ENCODE data around the gene DZIP1L.
"Not testable (repeated sequence)": the region's sequence is repeated elsewhere in the genome, so short reads cannot be mapped to it uniquely, and the experiment has no call there.

Gene DZIP1L

DNA sequence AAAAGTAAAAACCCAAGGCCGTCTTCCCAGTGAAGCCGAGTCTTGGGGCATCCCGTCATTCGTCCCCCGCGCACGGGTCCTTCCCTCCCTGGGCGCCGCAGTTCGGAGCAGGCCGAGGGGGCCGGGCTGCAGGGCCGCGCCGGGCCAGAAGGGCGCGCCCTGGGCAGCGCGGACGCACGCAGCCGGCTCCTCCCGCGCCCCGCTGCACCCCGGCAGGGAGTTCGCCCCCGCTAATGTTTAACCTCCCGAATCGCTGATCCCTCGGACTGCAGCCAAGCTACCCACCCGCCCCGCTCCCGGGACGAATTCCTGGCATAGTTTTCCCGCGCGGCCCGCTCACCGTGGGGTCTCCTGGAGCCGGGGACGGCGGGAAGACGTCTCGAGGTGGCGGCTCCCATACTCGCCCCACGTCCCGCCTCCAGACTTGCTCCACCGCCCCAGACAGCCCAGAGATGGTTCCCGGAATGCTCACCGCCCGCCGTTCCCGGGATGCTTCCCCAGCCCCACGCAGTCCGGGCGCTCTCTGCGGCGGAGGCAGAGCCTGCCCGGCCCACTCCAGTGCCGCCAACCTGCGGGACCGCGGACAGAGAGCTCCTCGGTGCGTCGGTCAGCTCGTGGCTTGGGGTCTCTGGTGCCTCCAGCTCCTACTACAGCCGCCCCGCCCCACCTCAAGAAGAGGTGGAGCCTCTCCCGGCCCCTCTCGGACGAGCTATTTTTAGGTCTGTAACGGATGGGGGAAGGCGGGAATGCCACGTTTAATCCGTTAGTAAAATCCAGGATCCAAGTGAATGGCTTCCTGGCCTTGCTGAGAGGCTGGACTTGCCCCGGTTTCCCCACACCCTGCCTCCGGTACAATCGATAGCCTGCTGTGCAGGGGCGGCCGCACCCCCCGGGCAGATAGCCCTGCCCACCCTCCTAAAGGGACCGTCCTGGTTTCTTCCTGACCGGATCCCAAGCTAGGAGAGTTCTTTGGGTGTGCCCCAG, at the start of gene DZIP1L:
Gene DZIP1L (minus strand): TSS at position 621 of the 984 bp plus-strand sequence. CDS start 11,637 bp downstream, outside the sequence.
- ChIA-PET CTCF (interaction anchor here (0.9 to 12.7 kb wide), 13 partner anchors 10 to 144 kb away, joined by 3 to 626 read pairs (median 4); no protein-coding TSS in a partner anchor), POLR2A (interaction anchor here (0.9 to 1.5 kb wide), 7 partner anchors 10 to 235 kb away, joined by 3 to 15 read pairs (median 4); partner anchors contain the start of gene DBR1)
- peak within 1 kb of the TSS; percentile 95 for H3K4me3 ChIP-seq (ENCODE audit: low read depth, low read length)
- DNase-seq (ENCODE audit: low read depth, low spot score), result peak; percentile 29
- peak; percentile 32 for TF ChIP-seq CTCF (IDR thresholded peaks at IDR 0.05; ENCODE audit: insufficient read depth, low read length, missing control alignments)

DNA sequence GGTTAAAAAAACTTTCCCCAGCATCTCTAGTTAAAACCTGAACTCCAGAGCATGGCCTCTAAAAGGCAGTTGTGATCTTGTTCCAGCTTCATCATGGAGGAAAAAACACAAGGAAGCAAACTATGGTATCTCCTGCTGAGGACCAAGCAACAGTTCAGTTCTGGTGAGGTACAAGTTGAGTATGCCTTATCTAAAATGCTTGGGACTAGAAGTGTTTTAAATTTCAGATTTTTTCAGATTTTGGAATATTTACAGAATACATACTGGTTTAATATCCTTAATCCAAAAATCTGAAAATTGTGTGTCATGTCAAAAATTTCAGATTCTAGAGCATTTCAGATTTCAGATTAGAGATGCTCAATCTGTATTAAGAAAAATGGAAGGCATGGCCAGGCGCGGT, 49.7 kb upstream of the DZIP1L start:
- POLR2A ChIA-PET, result no interaction called here
- H3K4me3 ChIP-seq (ENCODE audit: low read depth, low read length), result no peak overlapping the region
- DNase-seq (ENCODE audit: low read depth, low spot score), result no peak
- TF ChIP-seq CTCF (IDR thresholded peaks at IDR 0.05; ENCODE audit: insufficient read depth, low read length, missing control alignments), result no peak
- CTCF ChIA-PET, result no interaction called here

- ChIA-PET CTCF (interaction anchor here (0.7 to 1.3 kb wide), 3 partner anchors 23 to 89 kb away, joined by 3 to 5 read pairs (median 3); no protein-coding TSS in a partner anchor), POLR2A (no interaction called here)
- TF ChIP-seq CTCF (IDR thresholded peaks at IDR 0.05; ENCODE audit: insufficient read depth, low read length, missing control alignments), result no peak
- H3K4me3 ChIP-seq (ENCODE audit: low read depth, low read length), result no peak overlapping the region
- DNase-seq (ENCODE audit: low read depth, low spot score), result no peak
Measured at GRCh38 chr3:138157743-138158142, 42.3 kb upstream of the DZIP1L start.

DNA sequence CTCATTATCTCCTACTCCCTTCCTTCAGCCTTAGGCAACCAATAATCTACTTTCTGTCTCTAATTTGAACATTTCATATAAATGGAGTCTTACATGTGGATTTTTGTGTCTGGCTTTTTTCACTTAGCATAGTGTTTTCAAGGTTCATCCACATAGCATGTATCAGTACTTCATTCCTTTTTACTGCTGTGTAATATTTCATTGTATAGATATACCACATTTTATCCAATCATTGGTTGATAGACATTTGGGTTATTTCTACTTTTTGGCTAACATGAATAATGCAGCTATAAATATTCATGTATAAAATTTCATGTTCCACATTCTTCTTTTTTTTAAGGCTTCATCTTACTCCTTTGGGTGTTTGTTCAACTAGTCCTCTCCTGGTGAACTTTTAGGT, 39.1 kb upstream of the DZIP1L start:
- POLR2A ChIA-PET, result no interaction called here
- no peak for DNase-seq (ENCODE audit: low read depth, low spot score)
- TF ChIP-seq CTCF (IDR thresholded peaks at IDR 0.05; ENCODE audit: insufficient read depth, low read length, missing control alignments), result no peak
- CTCF ChIA-PET, result interaction anchor here (0.8 kb wide), 1 partner anchor 85 kb away, joined by 5 read pairs; no protein-coding TSS in a partner anchor
- no peak overlapping the region for H3K4me3 ChIP-seq (ENCODE audit: low read depth, low read length)

GRCh38 chr3:138148503-138148902, 33.1 kb upstream of the DZIP1L start:
- ChIA-PET CTCF (no interaction called here), POLR2A (interaction anchor here (0.6 kb wide), 1 partner anchor 578 kb away, joined by 4 read pairs; no protein-coding TSS in a partner anchor)
- TF ChIP-seq CTCF (IDR thresholded peaks at IDR 0.05; ENCODE audit: insufficient read depth, low read length, missing control alignments), result no peak
- no peak overlapping the region for H3K4me3 ChIP-seq (ENCODE audit: low read depth, low read length)
- no peak for DNase-seq (ENCODE audit: low read depth, low spot score)

- CTCF ChIA-PET; DNase-seq (ENCODE audit: low read depth, low spot score); H3K4me3 ChIP-seq (ENCODE audit: low read depth, low read length); POLR2A ChIA-PET: not testable (repeated sequence)
Measured at GRCh38 chr3:138142181-138142580, 26.8 kb upstream of the DZIP1L start.
